Panc1 (cell line): Measurements from ENCODE around the gene NOA1. TPM values are rescaled to one million over a fixed set of nuclear protein-coding genes. Genes with fewer than 3 reads are reported as not detected.

Source experiments
- ATAC-seq: fragments of 200-7000 bp; cut with Tn5 transposase; 2 replicates; pipeline ENCODE4 v1.9.1; 2020; ENCODE audit warnings: mild to moderate bottlenecking, moderate library complexity
- Bru-seq: library from RNA; stranded (reverse); fragments of 400-500 nt; gene quantifications from one replicate; lab custom pipeline; 2021; lab: Mats Ljungman, UMichigan
- BruChase-seq, 2 experiments: library from RNA; stranded (reverse); fragments of 400-500 nt; gene quantifications; one replicate each; lab custom pipeline; 2021; lab: Mats Ljungman, UMichigan
- BruUV-seq: library from RNA; stranded (reverse); fragments of 400-500 nt; replicated peaks from 2 replicates; lab custom pipeline; 2021; lab: Mats Ljungman, UMichigan
- CTCF ChIA-PET: fragments of 300-600 bp; sonication (Branson Sonifier 250); formaldehyde crosslinking; loops from one replicate; lab custom pipeline; 2022; ENCODE audit warnings: antibody characterized with exemption; lab: Charles Lee
- POLR2A ChIA-PET: fragments of 300-600 bp; sonication (Branson Sonifier 250); formaldehyde crosslinking; loops from one replicate; lab custom pipeline; 2022; ENCODE audit warnings: antibody characterized with exemption; lab: Charles Lee
- DNase-seq: peaks from one replicate; pipeline ENCODE4 v3.0.0-alpha.2; 2010; ENCODE audit warnings: low read depth, low spot score
- H3K27ac ChIP-seq: 2 replicates; pipeline ENCODE4 v1.5.1; 2011; ENCODE audit warnings: mild to moderate bottlenecking, low read length, inconsistent platforms
- H3K27me3 ChIP-seq: fragments of 200-500 bp; sonication (Bioruptor generic); 2 replicates; pipeline ENCODE4 v1.6.0; 2014; ENCODE audit warnings: low read length, inconsistent platforms; ENCODE audit not compliant: control insufficient read depth, insufficient read depth
- H3K36me3 ChIP-seq: fragments of 200-500 bp; sonication (Bioruptor generic); 2 replicates; pipeline ENCODE4 v1.5.1; 2014; ENCODE audit warnings: inconsistent platforms, mild to moderate bottlenecking, low read length, moderate library complexity; ENCODE audit not compliant: control insufficient read depth, insufficient read depth
- H3K4me1 ChIP-seq: 2 replicates; pipeline ENCODE4 v1.5.1; 2011; ENCODE audit warnings: inconsistent platforms, mild to moderate bottlenecking, low read length, moderate library complexity; ENCODE audit not compliant: control insufficient read depth, insufficient read depth
- H3K4me3 ChIP-seq, 2 experiments: 2 replicates each; pipeline ENCODE4 v1.5.1; 2011 to 2012; ENCODE audit warnings: low read depth in 2 of 2, low read length in 2 of 2, mild to moderate bottlenecking in 2 of 2, inconsistent platforms in 1 of 2, moderate library complexity in 1 of 2
- H3K9me3 ChIP-seq: fragments of 200-500 bp; sonication (Bioruptor generic); 2 replicates; pipeline ENCODE4 v1.5.1; 2014; ENCODE audit warnings: low read depth, mild to moderate bottlenecking, inconsistent platforms, low read length, moderate library complexity; ENCODE audit not compliant: control insufficient read depth, insufficient read depth
- POLR2AphosphoS5 ChIP-seq: IDR thresholded peaks from 2 replicates; pipeline ENCODE4 v1.6.1; 2012; ENCODE audit warnings: mild to moderate bottlenecking, low read depth, low read length, moderate library complexity
- SIN3A ChIP-seq: IDR thresholded peaks from 2 replicates; pipeline ENCODE4 v1.6.1; 2012; ENCODE audit warnings: low read depth, mild to moderate bottlenecking, low read length, moderate library complexity, borderline replicate concordance; ENCODE audit not compliant: insufficient read depth
- TCF7L2 ChIP-seq: IDR thresholded peaks from 2 replicates; pipeline ENCODE4 v1.6.1; 2011; ENCODE audit warnings: mild to moderate bottlenecking, low read depth, low read length, inconsistent platforms
- in situ Hi-C: cut with HindIII; loops from 2 replicates; pipeline ENCODE4 v1.10.0; 2016; ENCODE audit warnings: low sequenced_read_pairs, low pct_unique_long_range_greater_than_20kb
- intact Hi-C: fragments of 100-400 bp; cut with micrococcal nuclease; formaldehyde crosslinking; loops from one replicate; pipeline ENCODE4 v1.10.0; 2022; ENCODE audit not compliant: unreplicated experiment
- long read RNA-seq: library from polyadenylated mRNA; unstranded; transcript quantifications from one replicate; pipeline ENCODE4 v2.0.0, GENCODE V29; 2021; ENCODE audit not compliant: unreplicated experiment
- polyA plus RNA-seq: library from polyadenylated mRNA; unstranded; fragments of >200 nt; gene quantifications from one replicate; pipeline ENCODE4 v1.2.1, GENCODE V29; 2012; ENCODE audit warnings: missing spikeins; ENCODE audit not compliant: insufficient read length
- total RNA-seq: library from RNA; stranded (reverse); gene quantifications from one replicate; pipeline ENCODE4 v1.2.1, GENCODE V29; 2021; ENCODE audit not compliant: unreplicated experiment
- TF ChIP-seq, protein P1 (sequence below), 2 experiments: IDR thresholded peaks; 2 replicates each; pipeline ENCODE4 v1.6.1; 2011 to 2012; ENCODE audit warnings: low read depth in 2 of 2, control low read depth in 1 of 2, low read length in 1 of 2, mild to moderate bottlenecking in 1 of 2, moderate library complexity in 1 of 2; ENCODE audit not compliant: insufficient read depth in 1 of 2
- TF ChIP-seq, protein P2 (sequence below): fragments of 450-650 bp; IDR thresholded peaks from 2 replicates; pipeline ENCODE4 v1.5.1; 2017; ENCODE audit warnings: mild to moderate bottlenecking

NOA1 gene
- total RNA-seq (11.8 TPM), Bru-seq, nascent RNA (percentile 61 among the genes with signal in this experiment), BruChase-seq, experiment 1, labeled RNA remaining after a 2-hour chase (percentile 59 among the genes with signal in this experiment), BruChase-seq, experiment 2, labeled RNA remaining after a 6-hour chase (percentile 61 among the genes with signal in this experiment)
- polyA plus RNA-seq, result 9.3 TPM
- long read RNA-seq, transcript NOA1-201 (7 exons, 3,415 nt), result major isoform, 43 of 46 reads
- long read RNA-seq, partial matches to known transcripts, result 2 of 46 reads
- long read RNA-seq, other reads (novel, unspliced or antisense), result 1 of 46 reads

- POLR2A ChIA-PET, result interaction anchor here (0.5 kb wide), 1 partner anchor 8 kb away, joined by 6 read pairs; no protein-coding TSS in a partner anchor
- ATAC-seq (peak; percentile 87), DNase-seq (peak; percentile 95)
- no TSS peak for BruUV-seq
- Histone ChIP-seq H3K4me3 (peak within 1 kb of the TSS; percentile 74 to 96), H3K27ac (peak within 1 kb of the TSS; percentile 95), H3K9me3 (no peaks in the 10 kb centered on the region), H3K27me3 (no peaks in the 10 kb centered on the region), H3K4me1 (peaks cover 13% of the 10 kb centered on the region), H3K36me3 (peaks cover 25% of the 10 kb centered on the region)
- in situ Hi-C loops, result no loop called here
- intact Hi-C loops, result no loop called here
- TF ChIP-seq, protein P1, sequence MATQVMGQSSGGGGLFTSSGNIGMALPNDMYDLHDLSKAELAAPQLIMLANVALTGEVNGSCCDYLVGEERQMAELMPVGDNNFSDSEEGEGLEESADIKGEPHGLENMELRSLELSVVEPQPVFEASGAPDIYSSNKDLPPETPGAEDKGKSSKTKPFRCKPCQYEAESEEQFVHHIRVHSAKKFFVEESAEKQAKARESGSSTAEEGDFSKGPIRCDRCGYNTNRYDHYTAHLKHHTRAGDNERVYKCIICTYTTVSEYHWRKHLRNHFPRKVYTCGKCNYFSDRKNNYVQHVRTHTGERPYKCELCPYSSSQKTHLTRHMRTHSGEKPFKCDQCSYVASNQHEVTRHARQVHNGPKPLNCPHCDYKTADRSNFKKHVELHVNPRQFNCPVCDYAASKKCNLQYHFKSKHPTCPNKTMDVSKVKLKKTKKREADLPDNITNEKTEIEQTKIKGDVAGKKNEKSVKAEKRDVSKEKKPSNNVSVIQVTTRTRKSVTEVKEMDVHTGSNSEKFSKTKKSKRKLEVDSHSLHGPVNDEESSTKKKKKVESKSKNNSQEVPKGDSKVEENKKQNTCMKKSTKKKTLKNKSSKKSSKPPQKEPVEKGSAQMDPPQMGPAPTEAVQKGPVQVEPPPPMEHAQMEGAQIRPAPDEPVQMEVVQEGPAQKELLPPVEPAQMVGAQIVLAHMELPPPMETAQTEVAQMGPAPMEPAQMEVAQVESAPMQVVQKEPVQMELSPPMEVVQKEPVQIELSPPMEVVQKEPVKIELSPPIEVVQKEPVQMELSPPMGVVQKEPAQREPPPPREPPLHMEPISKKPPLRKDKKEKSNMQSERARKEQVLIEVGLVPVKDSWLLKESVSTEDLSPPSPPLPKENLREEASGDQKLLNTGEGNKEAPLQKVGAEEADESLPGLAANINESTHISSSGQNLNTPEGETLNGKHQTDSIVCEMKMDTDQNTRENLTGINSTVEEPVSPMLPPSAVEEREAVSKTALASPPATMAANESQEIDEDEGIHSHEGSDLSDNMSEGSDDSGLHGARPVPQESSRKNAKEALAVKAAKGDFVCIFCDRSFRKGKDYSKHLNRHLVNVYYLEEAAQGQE (IDR thresholded peaks at IDR 0.05; ENCODE audit: insufficient read depth in 1 of 2, low read depth in 2 of 2, low read length in 1 of 2), result no peak
- no peak for TF ChIP-seq SIN3A
- no peak for TF ChIP-seq TCF7L2
- TF ChIP-seq, protein P2, sequence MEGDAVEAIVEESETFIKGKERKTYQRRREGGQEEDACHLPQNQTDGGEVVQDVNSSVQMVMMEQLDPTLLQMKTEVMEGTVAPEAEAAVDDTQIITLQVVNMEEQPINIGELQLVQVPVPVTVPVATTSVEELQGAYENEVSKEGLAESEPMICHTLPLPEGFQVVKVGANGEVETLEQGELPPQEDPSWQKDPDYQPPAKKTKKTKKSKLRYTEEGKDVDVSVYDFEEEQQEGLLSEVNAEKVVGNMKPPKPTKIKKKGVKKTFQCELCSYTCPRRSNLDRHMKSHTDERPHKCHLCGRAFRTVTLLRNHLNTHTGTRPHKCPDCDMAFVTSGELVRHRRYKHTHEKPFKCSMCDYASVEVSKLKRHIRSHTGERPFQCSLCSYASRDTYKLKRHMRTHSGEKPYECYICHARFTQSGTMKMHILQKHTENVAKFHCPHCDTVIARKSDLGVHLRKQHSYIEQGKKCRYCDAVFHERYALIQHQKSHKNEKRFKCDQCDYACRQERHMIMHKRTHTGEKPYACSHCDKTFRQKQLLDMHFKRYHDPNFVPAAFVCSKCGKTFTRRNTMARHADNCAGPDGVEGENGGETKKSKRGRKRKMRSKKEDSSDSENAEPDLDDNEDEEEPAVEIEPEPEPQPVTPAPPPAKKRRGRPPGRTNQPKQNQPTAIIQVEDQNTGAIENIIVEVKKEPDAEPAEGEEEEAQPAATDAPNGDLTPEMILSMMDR, result no peak
- TF ChIP-seq POLR2AphosphoS5, result peak; percentile 78
- CTCF ChIA-PET, result interaction anchor here (0.6 kb wide), 1 partner anchor 24 kb away, joined by 3 read pairs; no protein-coding TSS in a partner anchor
Measured at GRCh38 chr4:56977321-56978012, at the start of gene NOA1. NOA1 (minus strand) TSS chr4:56977606; CDS start chr4:56977585, 21 bp downstream.

- Histone ChIP-seq H3K27me3 (no peaks in the 10 kb centered on the region), H3K4me3 (no peak overlapping the region), H3K27ac (no peak overlapping the region), H3K9me3 (no peaks in the 10 kb centered on the region), H3K4me1 (no peaks in the 10 kb centered on the region), H3K36me3 (peaks cover 19% of the 10 kb centered on the region)
- ChIA-PET POLR2A (no interaction called here), CTCF (no interaction called here)
- ATAC-seq, result no peak
- intact Hi-C loops (no loop called here), in situ Hi-C loops (no loop called here)
- no peak for DNase-seq
- no TSS peak for BruUV-seq
- TF ChIP-seq TCF7L2, result no peak
- TF ChIP-seq SIN3A, result no peak
- TF ChIP-seq, protein P1 (IDR thresholded peaks at IDR 0.05; ENCODE audit: insufficient read depth in 1 of 2, low read depth in 2 of 2, low read length in 1 of 2), result no peak
- TF ChIP-seq POLR2AphosphoS5, result no peak
- TF ChIP-seq, protein P2, result no peak
Measured at GRCh38 chr4:57023104-57023503, 45.7 kb upstream of the NOA1 start.
